Tibial nerve (tissue), 4 donors: ENCODE data around the gene HILPDA. TPM values are rescaled to one million over a fixed set of nuclear protein-coding genes. Genes with fewer than 3 reads are reported as not detected.
"Not testable (repeated sequence)": the region's sequence is repeated elsewhere in the genome, so short reads cannot be mapped to it uniquely, and the experiment has no call there.

ENCODE experiments used
- DNase-seq, 2 donors: peaks; one replicate each; pipeline ENCODE4 v3.0.0-alpha.2; 2019; ENCODE audit warnings: low spot score in 2 of 2
- H3K27ac ChIP-seq, 4 donors: fragments of 200-600 bp; sonication (generic) in 3 of 4; one replicate each; pipeline ENCODE4 v1.5.1; 2017 to 2019; ENCODE audit warnings: mild to moderate bottlenecking in 1 of 4
- H3K27me3 ChIP-seq, 2 donors: fragments of 200-600 bp; sonication (generic) in 1 of 2; one replicate each; pipeline versions ENCODE4 v1.5.1 to v1.6.0; 2017 to 2019
- H3K36me3 ChIP-seq, 3 donors: fragments of 200-600 bp; sonication (generic); one replicate each; pipeline ENCODE4 v1.5.1; 2018 to 2019
- H3K4me1 ChIP-seq, 4 donors: fragments of 200-600 bp; sonication (generic) in 3 of 4; one replicate each; pipeline ENCODE4 v1.5.1; 2017 to 2019
- H3K4me3 ChIP-seq, 4 donors: fragments of 200-600 bp; sonication (generic) in 3 of 4; one replicate each; pipeline ENCODE4 v1.5.1; 2017 to 2019; ENCODE audit warnings: mild to moderate bottlenecking in 1 of 4, moderate library complexity in 1 of 4
- H3K9me3 ChIP-seq, 4 donors: fragments of 200-600 bp; sonication (generic) in 3 of 4; one replicate each; pipeline ENCODE4 v1.5.1; 2017 to 2019
- CTCF ChIP-seq, 5 experiments: fragments of 200-600 bp in 3 of 5; fragments of 450-650 bp in 2 of 5; sonication (generic) in 3 of 5; IDR thresholded peaks; one replicate each; pipeline ENCODE4 v1.5.1; 2016 to 2019; ENCODE audit warnings: antibody characterized with exemption in 5 of 5, mild to moderate bottlenecking in 3 of 5, moderate library complexity in 2 of 5
- EP300 ChIP-seq, 2 donors: sonication (generic); formaldehyde crosslinking; IDR thresholded peaks; one replicate each; pipeline ENCODE4 v1.6.1; 2017; ENCODE audit warnings: antibody characterized with exemption in 2 of 2, mild to moderate bottlenecking in 1 of 2
- POLR2A ChIP-seq, 2 donors: fragments of 450-650 bp; IDR thresholded peaks; one replicate each; pipeline ENCODE4 v1.6.1; 2017; ENCODE audit warnings: antibody characterized with exemption in 2 of 2, mild to moderate bottlenecking in 2 of 2, moderate library complexity in 2 of 2
- WGBS, 2 donors: methylation state at CpG; one replicate each; pipeline ENCODE4 v1.1.5; 2018; 5-methylcytosine and 5-hydroxymethylcytosine counted together
- small RNA-seq: library from RNA; depleted of rRNA; stranded (forward); fragments of <200 nt; gene quantifications from one replicate; pipeline ENCODE3, GENCODE V24; 2016
- total RNA-seq, 4 donors: library from RNA; depleted of rRNA; stranded (reverse); fragments of >200 nt; gene quantifications; one replicate each; pipeline ENCODE4 v1.1.0, GENCODE V29; 2016

The HILPDA gene
- total RNA-seq, 4 donors from 2014 or later = 32.4 to 64.2 (median 38.3) TPM

GRCh38 chr7:128497405-128497804 is 41.7 kb downstream of the HILPDA start:
- Histone ChIP-seq H3K36me3 (peaks cover 0 to 94% (median 5%) of the 10 kb centered on the region in 3 donors), H3K27me3 (no peaks in the 10 kb centered on the region), H3K4me3 (no peak overlapping the region), H3K4me1 (no peaks in the 10 kb centered on the region), H3K9me3 (no peaks in the 10 kb centered on the region), H3K27ac (no peak overlapping the region)
- 85 to 94% methylated on average over 8 to 9 of the region's 9 CpGs for WGBS, 2 donors
- no peak for DNase-seq
- no peak for TF ChIP-seq EP300 (IDR thresholded peaks at IDR 0.05)
- TF ChIP-seq CTCF (IDR thresholded peaks at IDR 0.05) = no peak
- TF ChIP-seq POLR2A (IDR thresholded peaks at IDR 0.05) = no peak

GRCh38 chr7:128505416-128505815 is 49.7 kb downstream of the HILPDA start:
- H3K9me3 ChIP-seq, DNase-seq, H3K4me3 ChIP-seq, H3K4me1 ChIP-seq, H3K27me3 ChIP-seq, H3K27ac ChIP-seq: not testable (repeated sequence)
- peaks cover 0 to 38% (median 0%) of the 10 kb centered on the region in 3 donors for H3K36me3 ChIP-seq
- 88 to 89% methylated on average over 2 of the region's 2 CpGs for WGBS, 2 donors

- not testable (repeated sequence) for DNase-seq, H3K9me3 ChIP-seq, H3K4me3 ChIP-seq, H3K27ac ChIP-seq, H3K4me1 ChIP-seq, H3K27me3 ChIP-seq
- H3K36me3 ChIP-seq = peaks cover 0 to 24% (median 0%) of the 10 kb centered on the region in 3 donors
- 88 to 91% methylated on average over 3 of the region's 3 CpGs for WGBS, 2 donors
These were observed 51.1 kb downstream of the HILPDA start for GRCh38 chr7:128506819-128507218.

GRCh38 chr7:128507321-128507993 is 51.8 kb downstream of the HILPDA start:
- H3K36me3 ChIP-seq = peaks cover 0 to 19% (median 0%) of the 10 kb centered on the region in 3 donors
- not testable (repeated sequence) for H3K27me3 ChIP-seq, H3K4me3 ChIP-seq, DNase-seq, H3K9me3 ChIP-seq, H3K4me1 ChIP-seq, H3K27ac ChIP-seq
- WGBS, 2 donors = 56 to 65% methylated on average over 5 of the region's 5 CpGs

Small RNA genes lying within 50 kb of the gene (small RNA-seq; reads per million reads assigned to genes)
- gene AC010655.1 = not detected
- not detected for gene AC010655.2
- gene RF00017 = not detected
- not detected for gene RNU7-54P

Other genes starting within 250 kb of the HILPDA start
- gene LEP, start 214.6 kb upstream of the HILPDA start, total RNA-seq = 10 to 100 TPM; 15.9 to 70.7 (median 40.5) TPM
- gene RBM28, start 112.0 kb upstream of the HILPDA start, total RNA-seq = 10 to 100 TPM; 25.1 to 89.4 (median 51.0) TPM
- 1 to 10 TPM in 2 of 4 donors, under 1 TPM in 2; 0.78 to 6.6 (median 2.6) TPM for gene PRRT4, start 94.2 kb upstream of the HILPDA start, total RNA-seq
- gene IMPDH1, start 45.9 kb upstream of the HILPDA start, total RNA-seq = 100 to 1,000 TPM in 1 of 4 donors, 10 to 100 TPM in 3; 50.2 to 102 (median 74.0) TPM
- gene METTL2B, start 20.9 kb downstream of the HILPDA start, total RNA-seq = 10 to 100 TPM; 21.6 to 27.9 (median 24.1) TPM
- gene GARIN1A, start 216.4 kb downstream of the HILPDA start, total RNA-seq = 1 to 10 TPM in 2 of 4 donors, under 1 TPM in 2; 0.63 to 3.5 (median 1.8) TPM